Activated CD4-positive, alpha-beta T cell treated with anti-CD3 and anti-CD28 coated beads, Interleukin-2, amount 10 ng/mL, durations not matched to agents 7 days and 5 days (primary cell): Measurements from ENCODE around the gene FHOD3. TPM values are rescaled to one million over a fixed set of nuclear protein-coding genes. Genes with fewer than 3 reads are reported as not detected.
"Not testable (repeated sequence)": the region's sequence is repeated elsewhere in the genome, so short reads cannot be mapped to it uniquely, and the experiment has no call there.

ENCODE experiments used
- CTCF ChIA-PET: fragments of 350-600 bp; sonication (Branson Sonifier 250); formaldehyde crosslinking; loops from one replicate; lab custom pipeline; 2021; ENCODE audit warnings: antibody characterized with exemption; lab: Charles Lee
- POLR2A ChIA-PET: fragments of 350-600 bp; sonication (Branson Sonifier 250); formaldehyde crosslinking; loops from one replicate; lab custom pipeline; 2021; ENCODE audit warnings: antibody characterized with exemption; lab: Charles Lee
- DNase-seq: peaks from one replicate; pipeline ENCODE4 v3.0.0-alpha.2; 2020
- H3K27ac Mint-ChIP-seq: one replicate; pipeline ENCODE4 v1.8.0; 2021; ENCODE audit warnings: mild to moderate bottlenecking, moderate library complexity, mixed read lengths
- H3K27me3 Mint-ChIP-seq: one replicate; pipeline ENCODE4 v1.8.0; 2021; ENCODE audit warnings: mixed read lengths
- H3K36me3 Mint-ChIP-seq: one replicate; pipeline ENCODE4 v1.8.0; 2021; ENCODE audit warnings: low read depth, mixed read lengths
- H3K4me1 Mint-ChIP-seq: one replicate; pipeline ENCODE4 v1.8.0; 2021; ENCODE audit warnings: mixed read lengths
- H3K4me3 Mint-ChIP-seq: one replicate; pipeline ENCODE4 v1.8.0; 2021; ENCODE audit warnings: mild to moderate bottlenecking, moderate library complexity, mixed read lengths
- H3K9me3 Mint-ChIP-seq: one replicate; pipeline ENCODE4 v1.8.0; 2021; ENCODE audit warnings: mixed read lengths
- total RNA-seq, 2 experiments: library from RNA; stranded (reverse); gene quantifications; one replicate each; pipeline ENCODE4 v1.2.3, GENCODE V29; 2021

The FHOD3 gene
- total RNA-seq, 2 experiments from 2014 or later = not detected

GRCh38 chr18:36711014-36711725 lies 413.7 kb downstream of the FHOD3 start:
- H3K27ac Mint-ChIP-seq = no peak overlapping the region
- H3K4me3 Mint-ChIP-seq = no peak overlapping the region
- no peaks in the 10 kb centered on the region for H3K36me3 Mint-ChIP-seq
- ChIA-PET POLR2A (no interaction called here), CTCF (no interaction called here)
- H3K27me3 Mint-ChIP-seq = peaks cover 7% of the 10 kb centered on the region
- H3K9me3 Mint-ChIP-seq = no peaks in the 10 kb centered on the region
- DNase-seq = no peak
- no peaks in the 10 kb centered on the region for H3K4me1 Mint-ChIP-seq

DNA sequence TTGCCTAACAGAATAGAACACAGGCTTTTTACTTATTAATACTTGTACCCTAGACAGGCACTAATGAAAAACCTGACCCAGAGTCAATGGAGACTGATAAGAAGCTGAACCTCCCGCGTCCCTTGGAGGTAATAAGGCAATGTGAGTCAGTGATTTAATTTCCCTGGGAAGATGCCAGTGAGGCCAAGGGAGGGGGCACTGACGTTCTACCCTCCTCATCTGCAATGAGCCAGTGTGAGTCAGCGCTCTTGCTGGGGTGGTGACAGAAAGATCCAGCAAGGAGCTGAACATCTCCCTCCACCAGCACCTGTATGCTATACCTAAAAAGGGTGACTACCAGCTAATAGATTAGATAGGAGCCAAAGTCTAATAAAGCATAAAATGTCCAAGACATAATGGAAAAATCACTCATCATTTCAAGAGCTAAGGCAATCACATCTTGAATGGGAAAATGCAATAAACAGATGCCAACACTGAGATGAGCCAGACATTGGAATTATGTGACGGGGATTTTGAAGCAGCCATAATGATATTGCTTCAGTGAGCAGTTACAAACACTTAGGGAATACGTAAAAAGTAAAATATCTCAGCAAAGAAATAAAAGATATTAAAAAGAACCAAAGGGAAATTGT lies 414.4 kb downstream of the FHOD3 start:
- ChIA-PET POLR2A (no interaction called here), CTCF (no interaction called here)
- Mint-ChIP-seq H3K4me3 (no peak overlapping the region), H3K9me3 (no peaks in the 10 kb centered on the region), H3K36me3 (no peaks in the 10 kb centered on the region), H3K27ac (no peak overlapping the region), H3K4me1 (no peaks in the 10 kb centered on the region), H3K27me3 (peaks cover 7% of the 10 kb centered on the region)
- DNase-seq = no peak

- no peaks in the 10 kb centered on the region for H3K4me1 Mint-ChIP-seq
- H3K27me3 Mint-ChIP-seq = peaks cover 8% of the 10 kb centered on the region
- H3K36me3 Mint-ChIP-seq = no peaks in the 10 kb centered on the region
- no peak overlapping the region for H3K4me3 Mint-ChIP-seq
- H3K9me3 Mint-ChIP-seq = no peaks in the 10 kb centered on the region
- ChIA-PET POLR2A (no interaction called here), CTCF (no interaction called here)
- no peak for DNase-seq
- no peak overlapping the region for H3K27ac Mint-ChIP-seq
Measured at GRCh38 chr18:36714476-36714875, 417.0 kb downstream of the FHOD3 start.

- peaks cover 5% of the 10 kb centered on the region for H3K27me3 Mint-ChIP-seq
- no peaks in the 10 kb centered on the region for H3K9me3 Mint-ChIP-seq
- ChIA-PET POLR2A (no interaction called here), CTCF (no interaction called here)
- no peak for DNase-seq
- no peak overlapping the region for H3K4me3 Mint-ChIP-seq
- H3K36me3 Mint-ChIP-seq = no peaks in the 10 kb centered on the region
- H3K4me1 Mint-ChIP-seq = no peaks in the 10 kb centered on the region
- H3K27ac Mint-ChIP-seq = no peak overlapping the region
Measured at GRCh38 chr18:36717422-36718110, 420.1 kb downstream of the FHOD3 start.

DNA sequence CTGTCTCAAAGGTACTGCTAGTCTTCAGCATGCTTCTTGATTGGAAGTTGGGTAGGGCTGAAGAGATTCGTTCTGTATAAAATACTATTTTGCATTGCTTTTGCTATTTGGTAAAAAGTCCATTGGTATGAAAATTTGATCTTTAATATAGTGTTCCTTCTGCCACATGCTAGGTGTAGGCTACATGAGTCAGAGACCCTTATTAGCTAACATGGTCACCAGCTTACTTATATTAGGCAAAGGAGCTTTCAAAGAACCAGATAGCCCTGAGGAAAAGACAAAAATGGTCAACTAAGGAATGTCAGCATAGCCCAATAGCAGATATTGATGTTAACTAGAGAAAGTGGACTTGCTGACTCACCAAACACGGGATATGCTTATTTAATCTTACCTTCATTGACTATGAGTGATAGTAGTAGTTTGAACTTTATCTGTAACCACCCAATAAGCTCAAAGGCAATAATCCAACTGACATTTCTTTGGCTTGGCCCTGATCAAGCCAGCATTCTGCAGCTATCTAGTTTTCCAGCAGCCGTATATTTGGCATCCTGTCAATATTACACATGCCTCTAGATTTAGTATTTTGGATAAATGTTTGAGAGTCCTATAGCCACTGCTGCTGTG lies 421.3 kb downstream of the FHOD3 start:
- Mint-ChIP-seq H3K27ac (no peak overlapping the region), H3K36me3 (no peaks in the 10 kb centered on the region), H3K27me3 (peaks cover 2% of the 10 kb centered on the region), H3K4me1 (no peaks in the 10 kb centered on the region), H3K9me3 (no peaks in the 10 kb centered on the region), H3K4me3 (no peak overlapping the region)
- ChIA-PET POLR2A (no interaction called here), CTCF (no interaction called here)
- no peak for DNase-seq

GRCh38 chr18:36719630-36720029 lies 422.1 kb downstream of the FHOD3 start:
- no peaks in the 10 kb centered on the region for H3K4me1 Mint-ChIP-seq
- DNase-seq = no peak
- CTCF ChIA-PET = no interaction called here
- POLR2A ChIA-PET = no interaction called here
- no peak overlapping the region for H3K4me3 Mint-ChIP-seq
- H3K9me3 Mint-ChIP-seq = no peaks in the 10 kb centered on the region
- H3K27ac Mint-ChIP-seq = no peak overlapping the region
- H3K36me3 Mint-ChIP-seq = no peaks in the 10 kb centered on the region
- H3K27me3 Mint-ChIP-seq = peaks cover 2% of the 10 kb centered on the region

- H3K4me1 Mint-ChIP-seq, DNase-seq, H3K27me3 Mint-ChIP-seq, CTCF ChIA-PET, POLR2A ChIA-PET, H3K4me3 Mint-ChIP-seq, H3K36me3 Mint-ChIP-seq, H3K9me3 Mint-ChIP-seq, H3K27ac Mint-ChIP-seq: not testable (repeated sequence)
Measured at GRCh38 chr18:36721351-36721750, 423.8 kb downstream of the FHOD3 start.

GRCh38 chr18:36724169-36724568 lies 426.7 kb downstream of the FHOD3 start:
- Mint-ChIP-seq H3K9me3 (no peaks in the 10 kb centered on the region), H3K27ac (no peak overlapping the region), H3K27me3 (no peaks in the 10 kb centered on the region), H3K36me3 (no peaks in the 10 kb centered on the region), H3K4me3 (no peak overlapping the region), H3K4me1 (no peaks in the 10 kb centered on the region)
- no peak for DNase-seq
- CTCF ChIA-PET = no interaction called here
- POLR2A ChIA-PET = no interaction called here

DNA sequence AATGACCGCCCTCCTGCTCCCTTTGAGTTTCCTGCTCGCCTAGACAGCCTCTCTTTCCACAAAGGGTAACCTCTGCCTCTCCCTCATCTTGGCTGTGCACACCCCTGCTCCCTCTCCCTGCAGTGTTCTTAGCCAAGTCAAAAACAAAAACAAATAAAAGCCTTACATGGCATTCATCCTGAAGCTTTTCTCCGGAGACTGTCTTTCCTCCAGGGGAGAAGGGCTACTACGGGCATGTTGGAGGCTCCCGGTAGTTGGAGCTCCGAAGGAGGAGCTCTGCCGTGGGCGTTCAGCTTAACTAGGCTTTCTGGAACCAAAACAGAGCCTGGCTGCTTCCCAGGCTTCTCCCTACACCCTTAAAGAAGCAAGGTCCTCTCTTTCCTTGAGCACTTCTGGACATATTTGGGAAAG lies 427.1 kb downstream of the FHOD3 start:
- CTCF ChIA-PET = no interaction called here
- Mint-ChIP-seq H3K36me3 (no peaks in the 10 kb centered on the region), H3K27me3 (no peaks in the 10 kb centered on the region), H3K27ac (no peak overlapping the region), H3K4me3 (no peak overlapping the region), H3K9me3 (no peaks in the 10 kb centered on the region), H3K4me1 (no peaks in the 10 kb centered on the region)
- POLR2A ChIA-PET = no interaction called here
- no peak for DNase-seq

GRCh38 chr18:36728345-36728744 lies 430.8 kb downstream of the FHOD3 start:
- Mint-ChIP-seq H3K4me1 (no peaks in the 10 kb centered on the region), H3K27me3 (no peaks in the 10 kb centered on the region), H3K4me3 (no peak overlapping the region), H3K27ac (no peak overlapping the region), H3K36me3 (no peaks in the 10 kb centered on the region), H3K9me3 (peaks cover 4% of the 10 kb centered on the region)
- POLR2A ChIA-PET = no interaction called here
- CTCF ChIA-PET = no interaction called here
- DNase-seq = no peak

DNA sequence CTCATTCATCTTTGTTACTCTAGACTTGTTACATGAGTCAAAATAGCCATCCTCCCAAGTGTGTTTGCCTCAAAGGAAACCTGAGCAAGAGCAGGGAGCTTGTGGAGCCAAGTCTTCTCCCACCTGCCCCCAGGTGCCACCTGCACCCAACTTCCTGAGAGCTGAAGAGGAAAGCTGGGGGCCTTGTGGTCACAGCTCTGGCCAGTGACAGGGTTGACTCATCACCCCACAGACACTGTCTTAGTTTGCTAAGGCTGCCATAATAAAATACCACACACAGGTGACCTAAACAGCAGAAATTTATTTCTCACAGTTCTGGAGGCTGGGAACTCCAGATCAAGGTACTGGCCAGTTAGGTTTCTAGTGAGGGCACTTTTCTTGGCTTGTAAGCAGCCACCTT lies 431.7 kb downstream of the FHOD3 start:
- DNase-seq = no peak
- Mint-ChIP-seq H3K27me3 (no peaks in the 10 kb centered on the region), H3K36me3 (no peaks in the 10 kb centered on the region), H3K27ac (no peak overlapping the region), H3K4me3 (no peak overlapping the region), H3K4me1 (no peaks in the 10 kb centered on the region), H3K9me3 (peaks cover 4% of the 10 kb centered on the region)
- ChIA-PET CTCF (no interaction called here), POLR2A (no interaction called here)

- Mint-ChIP-seq H3K4me3 (no peak overlapping the region), H3K4me1 (no peaks in the 10 kb centered on the region), H3K27me3 (no peaks in the 10 kb centered on the region), H3K9me3 (peaks cover 4% of the 10 kb centered on the region), H3K36me3 (no peaks in the 10 kb centered on the region), H3K27ac (no peak overlapping the region)
- ChIA-PET CTCF (no interaction called here), POLR2A (no interaction called here)
- DNase-seq = no peak
Measured at GRCh38 chr18:36732264-36732663, 434.8 kb downstream of the FHOD3 start.

- no peak overlapping the region for H3K4me3 Mint-ChIP-seq
Measured at GRCh38 chr18:36733150-36733549, 435.6 kb downstream of the FHOD3 start.

More at GRCh38 chr18:36733150-36733549, 435.6 kb downstream of the FHOD3 start:
- no peaks in the 10 kb centered on the region for H3K36me3 Mint-ChIP-seq
- H3K4me1 Mint-ChIP-seq = no peaks in the 10 kb centered on the region
- ChIA-PET CTCF (no interaction called here), POLR2A (no interaction called here)
- H3K9me3 Mint-ChIP-seq = peaks cover 4% of the 10 kb centered on the region
- no peak for DNase-seq
- no peaks in the 10 kb centered on the region for H3K27me3 Mint-ChIP-seq
- no peak overlapping the region for H3K27ac Mint-ChIP-seq
